C1 segment of cervical spinal cord (tissue), 14 donors: ENCODE results near the gene TADA2A.

ENCODE experiments used
- DNase-seq, 14 donors: peaks; one replicate each; lab custom pipeline; 2025; lab: John Stamatoyannopoulos, UW

TADA2A gene

GRCh38 chr17:37521821-37522220, 115.1 kb downstream of the TADA2A start:
- no peak for DNase-seq

- DNase-seq: no peak
These were observed 117.1 kb downstream of the TADA2A start for GRCh38 chr17:37523715-37524219.

- DNase-seq: no peak
These were observed 120.7 kb downstream of the TADA2A start for GRCh38 chr17:37527249-37527851.
